WI38 (cell line): Measurements from ENCODE around the gene POLDIP2.

ENCODE experiments used
- H3K4me3 ChIP-seq: 2 replicates; pipeline ENCODE4 v1.5.1; 2011; ENCODE audit warnings: low read depth, mild to moderate bottlenecking, control low read depth, low read length
- CTCF ChIP-seq: IDR thresholded peaks from 2 replicates; pipeline ENCODE4 v1.5.1; 2012; ENCODE audit warnings: low read depth, mild to moderate bottlenecking, control low read depth, low read length

The POLDIP2 gene

GRCh38 chr17:28346746-28347246 lies 10.5 kb downstream of the POLDIP2 start:
- TF ChIP-seq CTCF = peak; percentile 16; the same call in 1 of the 2 replicates

GRCh38 chr17:28346199-28346580 lies 11.1 kb downstream of the POLDIP2 start:
- TF ChIP-seq CTCF = no peak
- H3K4me3 ChIP-seq = no peak overlapping the region

More at GRCh38 chr17:28346746-28347246, 10.5 kb downstream of the POLDIP2 start:
- no peak overlapping the region for H3K4me3 ChIP-seq

DNA sequence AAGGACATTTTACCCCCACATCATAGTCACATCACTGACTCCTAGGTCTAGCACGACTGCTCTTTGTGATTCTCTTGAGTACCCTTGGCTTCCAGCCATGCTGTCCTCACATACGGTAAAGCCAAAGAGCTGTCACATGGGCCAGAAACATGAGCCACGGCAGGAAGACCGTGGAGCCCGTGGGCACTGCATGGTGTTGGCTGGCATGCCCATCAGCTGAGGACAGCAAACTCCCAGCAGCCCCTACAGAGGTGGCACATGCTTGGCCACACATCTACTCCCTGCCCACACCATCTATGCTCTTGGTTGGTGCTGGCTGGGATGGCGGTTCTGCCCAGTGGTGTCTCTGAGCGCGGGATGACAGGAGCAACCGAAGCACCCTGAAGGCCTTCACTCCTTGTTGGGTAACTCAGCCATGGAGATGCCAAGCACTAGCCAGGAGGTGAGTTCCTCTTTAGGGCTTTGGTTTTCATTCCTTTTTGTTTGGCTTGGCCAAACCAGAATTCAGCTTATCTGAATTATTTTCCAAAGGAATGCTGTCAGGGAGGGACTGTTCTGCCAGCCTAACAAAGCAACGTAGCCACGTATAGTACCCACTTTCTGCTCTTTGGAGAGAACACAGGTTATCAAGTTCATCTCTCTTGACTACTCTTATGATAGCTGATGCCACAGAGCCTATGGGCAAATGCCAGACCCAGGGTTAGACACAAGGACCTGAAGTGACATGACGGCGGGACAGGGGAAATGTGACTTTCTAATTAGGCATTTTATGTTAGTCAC lies 11.7 kb downstream of the POLDIP2 start:
- no peak for TF ChIP-seq CTCF
- H3K4me3 ChIP-seq = no peak overlapping the region

GRCh38 chr17:28344435-28344901 lies 12.9 kb downstream of the POLDIP2 start:
- H3K4me3 ChIP-seq = no peak overlapping the region
- TF ChIP-seq CTCF = no peak

GRCh38 chr17:28344011-28344410 lies 13.3 kb downstream of the POLDIP2 start:
- TF ChIP-seq CTCF = no peak
- no peak overlapping the region for H3K4me3 ChIP-seq

GRCh38 chr17:28343491-28343932 lies 13.8 kb downstream of the POLDIP2 start:
- H3K4me3 ChIP-seq = no peak overlapping the region
- no peak for TF ChIP-seq CTCF

- no peak for TF ChIP-seq CTCF
Measured at GRCh38 chr17:28342313-28342712, 15.0 kb downstream of the POLDIP2 start.

More at GRCh38 chr17:28342313-28342712, 15.0 kb downstream of the POLDIP2 start:
- H3K4me3 ChIP-seq = no peak overlapping the region
